Keratinocyte (primary cell): Measurements from ENCODE around the gene VSIG4. TPM values are rescaled to one million over a fixed set of nuclear protein-coding genes. Genes with fewer than 3 reads are reported as not detected.

ENCODE experiments used
- DNase-seq: peaks from one replicate; pipeline ENCODE4 v3.0.0-alpha.2; 2011; ENCODE audit warnings: low read depth, missing footprints, low spot score
- FAIRE-seq: peaks from 2 replicates; lab custom pipeline; 2011; peaks lifted over from hg19 to GRCh38; lab: Jason Lieb, UNC
- H2AFZ ChIP-seq: 2 replicates; pipeline ENCODE4 v1.6.0; 2012; ENCODE audit warnings: low read length, control low read depth, inconsistent platforms; ENCODE audit not compliant: control insufficient read depth
- H3K27ac ChIP-seq: 2 replicates; pipeline ENCODE4 v1.5.1; 2011; ENCODE audit warnings: low read length; ENCODE audit not compliant: control insufficient read depth, insufficient read depth
- H3K27me3 ChIP-seq: 3 replicates; pipeline ENCODE4 v1.6.0; 2011; ENCODE audit warnings: low read length; ENCODE audit not compliant: control insufficient read depth, insufficient read depth; ENCODE audit errors: extremely low read depth
- H3K36me3 ChIP-seq, 2 experiments: 2 replicates in 1 of 2; 3 replicates in 1 of 2; pipeline ENCODE4 v1.5.1; 2011; ENCODE audit warnings: low read length in 2 of 2, mild to moderate bottlenecking in 1 of 2; ENCODE audit not compliant: control insufficient read depth in 2 of 2, insufficient read depth in 2 of 2; ENCODE audit errors: extremely low read depth in 1 of 2
- H3K4me1 ChIP-seq: 3 replicates; pipeline ENCODE4 v1.5.1; 2011; ENCODE audit warnings: low read length; ENCODE audit not compliant: control insufficient read depth, insufficient read depth; ENCODE audit errors: extremely low read depth
- H3K4me2 ChIP-seq: 3 replicates; pipeline ENCODE4 v1.6.0; 2011; ENCODE audit warnings: low read depth, low read length; ENCODE audit not compliant: control insufficient read depth, insufficient read depth; ENCODE audit errors: extremely low read depth
- H3K4me3 ChIP-seq, 3 experiments: fragments of 200-600 bp in 1 of 3; sonication (generic) in 1 of 3; 2 replicates in 2 of 3; 3 replicates in 1 of 3; pipeline ENCODE4 v1.5.1; 2011 to 2016; ENCODE audit warnings: low read length in 3 of 3, mild to moderate bottlenecking in 3 of 3, control low read depth in 2 of 3, inconsistent platforms in 1 of 3, low read depth in 1 of 3, mixed read lengths in 1 of 3, mixed run types in 1 of 3, moderate library complexity in 1 of 3; ENCODE audit not compliant: control insufficient read depth in 2 of 3, insufficient read depth in 2 of 3; ENCODE audit errors: extremely low read depth in 1 of 3
- H3K79me2 ChIP-seq: 2 replicates; pipeline ENCODE4 v1.6.0; 2012; ENCODE audit warnings: low read length; ENCODE audit not compliant: control insufficient read depth, insufficient read depth
- H3K9ac ChIP-seq: 3 replicates; pipeline ENCODE4 v1.6.0; 2011; ENCODE audit warnings: low read length; ENCODE audit not compliant: control insufficient read depth, insufficient read depth; ENCODE audit errors: extremely low read depth
- H3K9me1 ChIP-seq: 3 replicates; pipeline ENCODE4 v1.6.0; 2011; ENCODE audit warnings: low read length; ENCODE audit not compliant: control insufficient read depth, insufficient read depth; ENCODE audit errors: extremely low read depth
- H3K9me3 ChIP-seq: 2 replicates; pipeline ENCODE4 v1.5.1; 2012; ENCODE audit warnings: low read depth, low read length; ENCODE audit not compliant: control insufficient read depth
- H4K20me1 ChIP-seq: 3 replicates; pipeline ENCODE4 v1.6.0; 2011; ENCODE audit warnings: low read length; ENCODE audit not compliant: control insufficient read depth, insufficient read depth; ENCODE audit errors: extremely low read depth
- CTCF ChIP-seq, 3 experiments: IDR thresholded peaks in 1 of 3; conservative IDR thresholded peaks in 1 of 3; optimal IDR thresholded peaks in 1 of 3; 2 replicates in 2 of 3; 3 replicates in 1 of 3; pipeline versions ENCODE3 to v1.5.1; 2011; ENCODE audit warnings: low read length in 3 of 3, mild to moderate bottlenecking in 3 of 3, moderate library complexity in 2 of 3, control low read depth in 1 of 3, inconsistent platforms in 1 of 3; ENCODE audit not compliant: insufficient read depth in 2 of 3; ENCODE audit errors: extremely low read depth in 1 of 3
- EZH2 ChIP-seq: IDR thresholded peaks from one replicate; pipeline ENCODE4 v1.6.1; 2012; ENCODE audit warnings: inconsistent platforms, mild to moderate bottlenecking, low read length, moderate library complexity
- dilution Hi-C: fragments of 300-500 bp; cut with MboI; formaldehyde crosslinking; loops from one replicate; pipeline ENCODE4 v1.7.0; 2020; ENCODE audit warnings: low sequenced_read_pairs; ENCODE audit not compliant: extremely low pct_ligation_motif_present
- polyA plus RNA-seq, 5 experiments: library from polyadenylated mRNA; depleted of rRNA in 3 of 5; stranded (reverse) in 3 of 5; stranded (forward) in 1 of 5; unstranded in 1 of 5; fragments of >200 nt; gene quantifications; 1 replicate in 1 of 5; 2 replicates in 3 of 5; 3 replicates in 1 of 5; pipeline versions ENCODE4 v1.2.1 to v1.2.3, GENCODE V29; 2011 to 2012; ENCODE audit warnings: missing spikeins in 2 of 5, low read depth in 1 of 5, low replicate concordance in 1 of 5

The VSIG4 gene
- polyA plus RNA-seq, 1 donor (not counting 4 experiments of a cell fraction or from before 2014, with no cell fraction given), result not detected

GRCh38 chrX:66022632-66023384, 17.1 kb downstream of the VSIG4 start:
- Histone ChIP-seq H3K9ac (no peak overlapping the region), H3K4me3 (no peak overlapping the region), H3K79me2 (no peaks in the 10 kb centered on the region), H3K9me1 (no peaks in the 10 kb centered on the region), H3K9me3 (no peaks in the 10 kb centered on the region), H3K27ac (no peak overlapping the region), H3K4me2 (no peak overlapping the region), H3K27me3 (no peaks in the 10 kb centered on the region), H2AFZ (no peak overlapping the region), H4K20me1 (no peaks in the 10 kb centered on the region), H3K4me1 (no peaks in the 10 kb centered on the region), H3K36me3 (no peaks in the 10 kb centered on the region)
- peak in 1 of 3 experiments; percentile 35 for TF ChIP-seq CTCF (optimal IDR thresholded peaks at IDR 0.05 in 1 of 3, IDR thresholded peaks at IDR 0.05 in 1 of 3, conservative IDR thresholded peaks at IDR 0.05 in 1 of 3; ENCODE audit: extremely low read depth in 1 of 3, insufficient read depth in 2 of 3, low read length in 3 of 3)
- TF ChIP-seq EZH2, result no peak
- FAIRE-seq, result no peak
- no peak for DNase-seq
- dilution Hi-C loops, result no loop called here

GRCh38 chrX:66021765-66022631, 17.9 kb downstream of the VSIG4 start:
- no peaks in the 10 kb centered on the region for H4K20me1 ChIP-seq
- H3K9me1 ChIP-seq, result no peaks in the 10 kb centered on the region
- no peak overlapping the region for H3K27ac ChIP-seq
- no peak overlapping the region for H3K4me3 ChIP-seq
- no peaks in the 10 kb centered on the region for H3K79me2 ChIP-seq
- H3K9ac ChIP-seq, result no peak overlapping the region
- no peak for DNase-seq
- TF ChIP-seq CTCF (optimal IDR thresholded peaks at IDR 0.05 in 1 of 3, IDR thresholded peaks at IDR 0.05 in 1 of 3, conservative IDR thresholded peaks at IDR 0.05 in 1 of 3; ENCODE audit: extremely low read depth in 1 of 3, insufficient read depth in 2 of 3, low read length in 3 of 3), result no peak
- no peaks in the 10 kb centered on the region for H3K36me3 ChIP-seq
- no peak for FAIRE-seq
- dilution Hi-C loops, result no loop called here
- H3K9me3 ChIP-seq, result no peaks in the 10 kb centered on the region
- H3K27me3 ChIP-seq, result no peaks in the 10 kb centered on the region
- H2AFZ ChIP-seq, result no peak overlapping the region
- H3K4me1 ChIP-seq, result no peaks in the 10 kb centered on the region
- H3K4me2 ChIP-seq, result no peak overlapping the region
